Measurements from ENCODE around the gene LRG1. TPM values are rescaled to one million over a fixed set of nuclear protein-coding genes. Genes with fewer than 3 reads are reported as not detected.
A peak's percentile ranks its signal among the peaks of the same experiment; 100 is the strongest.

LRG1 gene
- total RNA-seq, 4 donors from 2014 or later: 0.56 to 2.7 (median 2.0) TPM; not detected in 1

DNA sequence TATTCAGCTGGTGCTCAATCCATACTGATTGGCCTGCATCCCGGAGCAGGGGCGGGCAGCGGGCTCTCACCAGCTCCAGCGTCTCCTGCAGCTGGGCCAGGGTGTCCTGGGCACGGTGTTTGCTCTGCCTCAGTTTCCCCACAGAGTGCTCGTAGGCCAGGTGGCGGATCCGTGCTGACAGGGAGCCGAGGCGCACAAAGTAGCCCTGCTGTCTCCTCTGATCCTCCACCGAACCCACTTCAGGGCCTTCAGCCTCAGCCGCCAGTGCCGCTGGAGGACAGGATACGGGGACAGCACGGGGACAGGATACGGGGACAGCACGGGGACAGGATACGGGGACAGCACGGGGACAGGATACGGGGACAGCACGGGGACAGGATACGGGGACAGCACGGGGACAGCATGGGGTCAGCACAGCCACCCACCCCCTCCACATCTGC is 14.3 kb downstream of the LRG1 start:
- no peaks in the 10 kb centered on the region for H3K27me3 ChIP-seq
- no peak for DNase-seq
- H3K36me3 ChIP-seq: no peaks in the 10 kb centered on the region
- intact Hi-C loops (cut with DNase I): loop anchor here (10.0 kb wide), 1 partner anchor 261 kb away; no protein-coding TSS in a partner anchor
- TF ChIP-seq POLR2A (IDR thresholded peaks at IDR 0.05): no peak
- no peak for TF ChIP-seq CTCF (IDR thresholded peaks at IDR 0.05)
- no peaks in the 10 kb centered on the region for H3K9me3 ChIP-seq
- no peak overlapping the region for H3K4me3 ChIP-seq (replicated peaks in 1 of 3)
- H3K27ac ChIP-seq: no peak overlapping the region
- WGBS, 2 donors: 73 to 82% methylated on average over 12 to 20 of the region's 23 CpGs
- no peaks in the 10 kb centered on the region for H3K4me1 ChIP-seq

DNA sequence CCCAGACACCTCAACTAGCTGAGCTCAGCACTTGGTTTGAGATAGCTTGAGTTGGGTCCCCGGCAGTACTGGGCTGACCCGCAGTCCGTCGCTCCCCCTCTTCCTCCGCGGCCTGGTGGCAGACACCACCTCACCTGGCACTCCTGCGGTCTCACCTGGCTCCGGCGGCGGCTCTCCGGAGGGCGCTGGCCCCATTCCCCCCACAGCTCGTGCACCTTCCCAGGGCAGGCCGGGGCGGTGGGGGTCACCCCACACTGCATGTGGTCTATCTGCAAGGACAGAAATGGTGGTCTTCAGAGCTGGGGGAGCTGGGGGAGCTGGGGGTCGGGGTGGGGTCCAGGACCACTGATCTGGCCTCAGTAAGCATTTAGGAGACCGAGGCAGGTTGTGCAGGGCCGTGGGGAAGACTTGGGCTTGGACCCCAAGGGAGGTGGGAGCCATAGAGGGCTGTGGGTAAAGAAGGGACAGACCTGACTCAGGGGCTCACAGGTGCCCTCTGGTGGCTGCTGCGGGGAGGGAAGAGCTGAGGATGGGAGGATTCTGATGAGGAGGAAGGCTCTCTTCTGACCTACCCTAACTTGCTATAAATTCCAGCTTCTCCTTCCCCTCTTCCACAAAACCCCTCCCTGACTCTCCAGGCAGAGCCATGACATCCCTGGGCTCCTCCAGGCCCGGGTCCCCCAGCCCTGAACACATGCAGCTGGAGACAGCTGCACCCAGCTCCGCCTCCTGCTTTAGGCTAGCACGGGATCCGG is 14.9 kb downstream of the LRG1 start:
- intact Hi-C loops (cut with DNase I): loop anchor here (10.0 kb wide), 1 partner anchor 260 kb away; no protein-coding TSS in a partner anchor
- Histone ChIP-seq H3K4me3 (replicated peaks in 1 of 3) (no peak overlapping the region), H3K4me1 (no peaks in the 10 kb centered on the region), H3K27me3 (no peaks in the 10 kb centered on the region), H3K27ac (no peak overlapping the region), H3K36me3 (no peaks in the 10 kb centered on the region), H3K9me3 (no peaks in the 10 kb centered on the region)
- peak; percentile 32 to 40 for DNase-seq
- TF ChIP-seq POLR2A (IDR thresholded peaks at IDR 0.05) (no peak), CTCF (IDR thresholded peaks at IDR 0.05) (peak; percentile 18 to 71 (median 36))
- 66 to 67% methylated on average over 17 to 21 of the region's 23 CpGs for WGBS, 2 donors

DNA sequence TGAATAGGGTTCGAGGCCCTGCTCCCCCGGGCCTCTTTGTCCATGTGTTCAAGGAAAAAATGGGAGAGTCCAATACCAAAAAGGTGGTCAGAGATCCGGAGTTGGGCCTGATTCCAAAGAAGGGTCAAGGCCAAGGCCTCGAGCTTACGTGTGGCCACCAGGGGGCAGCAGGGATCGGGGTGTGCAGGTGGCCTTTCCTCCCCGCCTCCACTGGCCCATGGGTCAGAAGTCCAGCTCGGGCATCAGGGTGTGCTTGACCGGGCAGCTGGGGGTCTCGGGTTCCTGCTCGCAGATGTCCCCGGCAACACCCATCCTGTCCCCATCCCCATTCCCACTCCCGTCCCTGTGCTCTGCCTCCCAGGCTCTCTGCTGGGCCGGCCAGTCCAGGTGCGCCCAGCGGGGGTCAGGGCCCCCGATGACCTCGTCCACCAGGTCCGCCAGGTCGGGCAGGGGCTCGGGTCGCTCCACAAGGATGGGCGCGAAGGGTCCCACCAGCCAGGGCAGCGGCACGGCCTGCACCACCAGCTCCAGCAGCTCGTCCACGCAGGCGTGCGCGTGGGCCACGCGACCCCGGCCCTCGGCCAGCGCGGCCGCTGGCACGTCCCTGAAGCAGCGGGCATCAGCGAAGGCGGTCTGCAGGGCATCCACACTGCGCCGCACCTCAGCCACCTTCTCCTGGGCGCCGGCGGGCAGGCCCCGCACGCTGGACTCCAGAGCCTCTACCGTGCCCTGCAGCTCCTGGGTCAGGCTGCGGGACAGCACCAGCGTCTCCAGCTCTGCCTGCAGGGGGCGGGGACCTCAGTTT is 16.3 kb downstream of the LRG1 start:
- no peaks in the 10 kb centered on the region for H3K9me3 ChIP-seq
- no peak overlapping the region for H3K27ac ChIP-seq
- no peak overlapping the region for H3K4me3 ChIP-seq (replicated peaks in 1 of 3)
- peak; percentile 20 to 31 for DNase-seq
- H3K4me1 ChIP-seq: no peaks in the 10 kb centered on the region
- 57 to 67% methylated on average over 11 to 24 of the region's 53 CpGs for WGBS, 2 donors
- no peaks in the 10 kb centered on the region for H3K27me3 ChIP-seq
- intact Hi-C loops (cut with DNase I): loop anchor here (10.0 kb wide), 1 partner anchor 259 kb away; no protein-coding TSS in a partner anchor
- no peaks in the 10 kb centered on the region for H3K36me3 ChIP-seq
- no peak for TF ChIP-seq POLR2A (IDR thresholded peaks at IDR 0.05)
- peak in 5 of 6 experiments; percentile 27 to 51 (median 30) for TF ChIP-seq CTCF (IDR thresholded peaks at IDR 0.05)

DNA sequence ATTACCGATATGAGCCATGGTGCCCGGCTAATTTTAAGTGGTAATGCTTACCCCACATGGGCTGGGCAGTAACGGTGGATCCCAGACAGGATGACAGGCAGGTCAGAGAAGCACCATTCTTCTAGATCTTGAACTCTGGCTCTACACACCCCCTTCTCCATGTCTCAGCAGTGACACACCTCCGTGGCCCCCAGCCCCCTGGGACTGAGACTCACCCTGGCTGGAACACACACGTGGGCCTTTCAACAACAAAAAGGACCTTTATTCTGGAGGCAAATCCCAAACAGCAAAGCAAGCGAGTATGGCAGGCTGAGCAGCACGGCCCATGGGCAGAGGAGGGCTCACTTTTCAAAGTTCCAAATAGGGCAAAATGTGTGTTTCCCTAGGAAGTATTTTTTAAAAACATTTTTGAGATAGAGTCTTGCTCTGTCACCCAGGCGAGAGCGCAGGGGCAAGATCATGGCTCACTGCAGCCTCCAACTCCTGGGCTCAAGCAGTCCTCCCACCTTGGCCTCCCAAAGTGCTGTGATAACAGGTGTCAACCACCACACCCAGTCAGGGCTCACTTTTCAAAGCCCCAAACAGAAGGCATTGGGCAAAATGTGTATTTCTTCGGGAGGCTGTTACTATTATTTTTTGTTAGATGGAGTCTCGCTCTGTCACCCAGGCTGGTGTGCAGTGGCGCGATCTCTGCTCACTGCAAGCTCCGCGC is 17.4 kb downstream of the LRG1 start:
- H3K4me3 ChIP-seq (replicated peaks in 1 of 3): no peak overlapping the region
- DNase-seq: no peak
- H3K27ac ChIP-seq: no peak overlapping the region
- TF ChIP-seq POLR2A (IDR thresholded peaks at IDR 0.05) (no peak), CTCF (IDR thresholded peaks at IDR 0.05) (no peak)
- H3K4me1 ChIP-seq: no peaks in the 10 kb centered on the region
- intact Hi-C loops (cut with DNase I): loop anchor here (10.0 kb wide), 1 partner anchor 258 kb away; no protein-coding TSS in a partner anchor
- no peaks in the 10 kb centered on the region for H3K9me3 ChIP-seq
- H3K36me3 ChIP-seq: no peaks in the 10 kb centered on the region
- WGBS, 2 donors: 87 to 89% methylated on average over 15 of the region's 15 CpGs
- H3K27me3 ChIP-seq: no peaks in the 10 kb centered on the region
